Activated naive CD4-positive, alpha-beta T cell treated with anti-CD3 and anti-CD28 coated beads for 36 hours (primary cell): Measurements from ENCODE around the gene KIF4B. TPM values are rescaled to one million over a fixed set of nuclear protein-coding genes. Genes with fewer than 3 reads are reported as not detected.
A peak's percentile ranks its signal among the peaks of the same experiment; 100 is the strongest.
"Not testable (repeated sequence)": the region's sequence is repeated elsewhere in the genome, so short reads cannot be mapped to it uniquely, and the experiment has no call there.

ENCODE experiments used
- CTCF ChIA-PET: fragments of 350-600 bp; sonication (Branson Sonifier 250); formaldehyde crosslinking; loops from one replicate; lab custom pipeline; 2021; ENCODE audit warnings: antibody characterized with exemption; lab: Charles Lee
- DNase-seq: peaks from one replicate; pipeline ENCODE4 v3.0.0-alpha.2; 2020
- H3K27ac Mint-ChIP-seq: one replicate; pipeline ENCODE4 v1.8.0; 2021; ENCODE audit warnings: mild to moderate bottlenecking, mixed read lengths
- H3K27me3 Mint-ChIP-seq: one replicate; pipeline ENCODE4 v1.8.0; 2021; ENCODE audit warnings: low read depth, mixed read lengths
- H3K36me3 Mint-ChIP-seq: one replicate; pipeline ENCODE4 v1.8.0; 2021; ENCODE audit warnings: low read depth, mixed read lengths
- H3K4me1 Mint-ChIP-seq: one replicate; pipeline ENCODE4 v1.8.0; 2021; ENCODE audit warnings: low read depth, mixed read lengths
- H3K4me3 Mint-ChIP-seq: one replicate; pipeline ENCODE4 v1.8.0; 2021; ENCODE audit warnings: mild to moderate bottlenecking, moderate library complexity, mixed read lengths
- H3K9me3 Mint-ChIP-seq: one replicate; pipeline ENCODE4 v1.8.0; 2021; ENCODE audit warnings: mixed read lengths
- intact Hi-C: fragments of 100-400 bp; cut with micrococcal nuclease; formaldehyde crosslinking; loops from one replicate; pipeline ENCODE4 v1.15.1; 2023
- total RNA-seq, 2 experiments: library from RNA; stranded (reverse); gene quantifications; one replicate each; pipeline ENCODE4 v1.2.3, GENCODE V29; 2021

The KIF4B gene
- total RNA-seq, 2 experiments from 2014 or later: 0.05 to 0.10 TPM

DNA sequence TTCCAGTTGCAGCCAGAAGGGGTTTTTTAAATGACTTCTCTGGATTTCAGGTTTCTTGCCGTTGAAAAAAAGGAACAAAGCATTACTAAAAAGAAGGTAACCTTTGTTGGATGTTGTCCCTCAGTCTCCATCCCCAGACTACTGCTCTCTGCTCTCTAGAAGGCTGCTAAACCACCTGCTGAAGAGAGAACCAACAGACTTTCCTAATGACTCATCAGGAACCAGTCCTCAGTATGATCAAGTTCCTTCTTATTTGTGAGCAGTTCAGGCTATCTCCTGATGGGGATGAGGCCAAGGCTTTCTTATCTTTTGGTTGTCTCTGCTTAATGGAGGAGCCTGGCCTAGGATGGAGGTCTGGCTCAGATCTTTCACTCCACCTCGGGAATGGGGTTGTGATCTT is 4.1 kb downstream of the KIF4B start:
- Mint-ChIP-seq H3K36me3 (no peaks in the 10 kb centered on the region), H3K9me3 (no peaks in the 10 kb centered on the region), H3K27me3 (peaks cover 20% of the 10 kb centered on the region), H3K27ac (no peak overlapping the region), H3K4me3 (no peak overlapping the region), H3K4me1 (no peaks in the 10 kb centered on the region)
- intact Hi-C loops: no loop called here
- DNase-seq: no peak
- CTCF ChIA-PET: no interaction called here

DNA sequence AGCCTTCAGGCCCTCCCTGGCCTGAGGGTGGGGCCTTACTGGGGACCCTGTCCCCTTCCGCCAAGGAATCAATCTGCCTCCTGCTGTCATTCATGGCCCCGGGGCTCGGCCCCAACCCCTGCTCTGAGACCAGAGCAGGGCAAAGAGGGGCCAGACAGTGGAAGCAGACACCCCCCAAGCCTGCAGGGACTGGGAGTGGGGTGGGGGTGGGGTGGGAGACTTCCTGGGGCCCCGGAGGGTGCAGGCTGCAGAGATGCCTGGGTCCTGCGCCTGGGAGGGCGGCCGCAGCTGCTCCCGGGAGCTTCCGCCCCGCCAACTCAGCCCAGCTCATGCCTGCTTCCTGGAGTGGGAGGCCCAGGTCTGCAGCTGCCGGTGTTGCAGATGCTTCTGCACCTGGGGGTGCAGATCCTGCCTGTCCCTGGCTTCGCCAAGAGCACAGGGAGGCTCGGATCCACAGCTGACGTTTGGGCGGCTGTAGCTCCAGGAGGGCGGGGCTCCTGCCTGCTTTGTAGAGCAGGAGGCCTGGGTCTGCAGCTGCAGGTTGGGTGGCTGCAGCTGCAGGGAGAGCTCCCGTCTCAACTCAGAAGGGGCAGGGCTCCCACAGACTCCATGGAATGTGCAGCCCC is 6.2 kb downstream of the KIF4B start:
- H3K9me3 Mint-ChIP-seq: no peaks in the 10 kb centered on the region
- no peaks in the 10 kb centered on the region for H3K4me1 Mint-ChIP-seq
- intact Hi-C loops: no loop called here

DNA sequence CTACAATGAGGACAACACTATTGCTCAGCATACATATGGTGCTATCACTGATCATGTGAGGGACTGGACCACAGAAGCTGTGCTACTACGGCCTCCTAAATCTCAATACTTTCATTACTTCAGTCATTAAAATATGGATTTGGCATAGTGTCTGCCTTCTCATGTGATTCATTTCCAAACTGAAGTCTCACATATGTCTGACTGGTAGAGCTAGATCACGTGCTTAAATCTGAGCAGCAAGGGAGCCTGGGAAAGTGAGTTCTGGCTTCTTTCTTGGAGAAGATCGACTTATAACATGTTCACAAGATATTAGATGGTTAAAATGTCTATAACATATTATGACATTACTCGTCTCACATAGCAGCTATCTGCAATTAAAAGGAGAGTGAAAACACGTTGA is 8.3 kb downstream of the KIF4B start:
- intact Hi-C loops: no loop called here
- H3K27ac Mint-ChIP-seq: no peak overlapping the region
- DNase-seq: no peak
- H3K36me3 Mint-ChIP-seq: no peaks in the 10 kb centered on the region
- peaks cover 2% of the 10 kb centered on the region for H3K4me1 Mint-ChIP-seq
- CTCF ChIA-PET: no interaction called here
- no peaks in the 10 kb centered on the region for H3K9me3 Mint-ChIP-seq
- H3K4me3 Mint-ChIP-seq: no peak overlapping the region
- H3K27me3 Mint-ChIP-seq: peaks cover 18% of the 10 kb centered on the region

More for the DNA sequence above, 6.2 kb downstream of the KIF4B start:
- DNase-seq: no peak
- Mint-ChIP-seq H3K4me3 (no peak overlapping the region), H3K36me3 (no peaks in the 10 kb centered on the region), H3K27me3 (peaks cover 16% of the 10 kb centered on the region), H3K27ac (no peak overlapping the region)
- CTCF ChIA-PET: no interaction called here

DNA sequence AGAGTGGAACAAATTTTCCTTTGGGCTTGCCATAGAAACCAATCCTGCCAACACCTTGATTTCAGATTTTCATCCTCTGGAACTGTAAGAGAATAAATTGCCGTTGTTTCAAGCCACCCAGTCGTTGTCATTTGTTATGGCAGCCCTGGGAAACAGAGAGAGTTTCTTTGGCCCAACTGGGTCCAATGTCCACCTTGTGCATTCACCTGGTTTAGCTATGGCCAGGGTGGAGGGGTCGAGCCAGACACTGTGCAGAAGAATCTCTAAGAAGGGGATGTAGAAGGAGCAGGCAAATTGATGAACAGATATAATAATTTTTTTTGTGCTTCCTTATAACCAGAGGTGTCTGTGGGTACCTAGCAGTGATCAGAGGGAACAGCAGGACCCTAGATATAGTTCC is 9.8 kb downstream of the KIF4B start:
- Mint-ChIP-seq H3K9me3 (no peaks in the 10 kb centered on the region), H3K36me3 (no peaks in the 10 kb centered on the region), H3K4me1 (peaks cover 2% of the 10 kb centered on the region), H3K4me3 (no peak overlapping the region), H3K27me3 (peaks cover 8% of the 10 kb centered on the region), H3K27ac (no peak overlapping the region)
- intact Hi-C loops: no loop called here
- CTCF ChIA-PET: no interaction called here
- no peak for DNase-seq

DNA sequence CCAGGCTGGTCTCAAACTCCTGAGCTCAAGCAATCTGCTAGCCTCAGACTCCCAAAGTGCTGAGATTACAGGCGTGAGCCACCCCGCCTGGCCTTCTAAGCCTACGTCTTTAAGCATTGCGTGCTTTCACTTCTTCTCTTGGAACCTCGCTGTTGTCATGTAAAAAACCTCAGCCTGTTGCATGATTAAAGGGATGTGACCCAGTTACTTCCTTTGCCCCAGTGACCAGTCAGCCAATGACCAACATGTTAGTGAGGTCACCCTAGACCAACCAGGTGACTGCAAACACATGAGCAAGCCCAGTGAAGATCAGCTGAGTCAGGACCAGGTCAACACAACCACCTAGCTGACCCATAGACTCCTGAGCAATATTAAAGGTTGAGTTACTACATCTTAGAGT is 10.5 kb downstream of the KIF4B start:
- Mint-ChIP-seq H3K36me3 (no peaks in the 10 kb centered on the region), H3K4me1 (peaks cover 2% of the 10 kb centered on the region), H3K4me3 (no peak overlapping the region), H3K9me3 (peaks cover 5% of the 10 kb centered on the region), H3K27me3 (peaks cover 6% of the 10 kb centered on the region), H3K27ac (no peak overlapping the region)
- DNase-seq: no peak
- CTCF ChIA-PET: no interaction called here
- intact Hi-C loops: no loop called here

DNA sequence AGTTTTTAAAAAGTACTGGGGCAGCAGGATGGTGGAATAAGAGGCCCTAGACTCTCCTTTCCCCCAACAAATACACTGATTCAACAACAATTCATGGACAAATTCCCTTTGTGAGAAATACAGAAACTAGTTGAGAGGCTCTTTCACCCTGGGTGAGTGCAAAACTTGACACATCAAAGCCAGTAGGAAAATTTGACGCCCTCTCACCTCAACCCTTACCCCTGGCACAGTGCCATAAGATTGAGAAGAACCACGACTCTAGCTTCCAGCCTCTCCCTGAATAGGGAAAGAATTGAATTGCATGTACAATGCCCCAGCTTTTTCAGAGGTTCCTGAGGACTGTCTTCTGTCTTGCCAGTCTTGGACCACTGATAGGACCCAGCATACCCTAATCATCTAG is 12.3 kb downstream of the KIF4B start:
- DNase-seq: no peak
- H3K36me3 Mint-ChIP-seq: no peaks in the 10 kb centered on the region
- H3K4me3 Mint-ChIP-seq: no peak overlapping the region
- intact Hi-C loops: no loop called here
- H3K4me1 Mint-ChIP-seq: peaks cover 2% of the 10 kb centered on the region
- peaks cover 6% of the 10 kb centered on the region for H3K27me3 Mint-ChIP-seq
- H3K27ac Mint-ChIP-seq: no peak overlapping the region
- peaks cover 7% of the 10 kb centered on the region for H3K9me3 Mint-ChIP-seq
- CTCF ChIA-PET: no interaction called here

DNA sequence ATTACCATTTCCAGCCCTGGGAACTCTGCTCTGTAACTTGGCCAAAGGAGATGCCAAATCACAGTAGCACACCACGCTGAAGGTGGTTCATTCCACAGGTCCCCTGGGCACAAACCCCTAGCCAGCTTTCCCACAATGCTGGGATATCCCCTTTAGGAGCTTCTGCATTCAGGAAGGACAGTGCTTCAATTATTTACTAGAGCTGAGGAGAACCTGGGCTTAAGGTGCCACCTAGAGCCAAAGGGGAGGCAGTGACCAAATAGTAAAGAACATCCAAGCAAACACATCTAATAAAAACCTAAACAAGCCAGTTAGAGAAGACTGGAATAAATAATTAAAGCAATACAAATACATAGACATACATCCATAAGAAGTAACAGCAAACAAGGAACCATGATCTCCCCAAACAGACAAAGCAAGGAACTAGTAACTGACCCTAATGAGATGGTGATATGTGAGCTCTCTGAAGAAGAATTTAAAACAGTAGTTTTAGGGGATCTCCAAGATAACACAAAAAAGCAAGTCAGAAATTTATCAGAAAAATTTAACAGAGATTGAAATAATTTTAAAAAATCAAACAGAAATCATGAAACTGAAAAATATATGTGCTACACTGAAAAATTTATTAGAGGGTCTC is 14.6 kb downstream of the KIF4B start:
- H3K9me3 Mint-ChIP-seq: peaks cover 7% of the 10 kb centered on the region
- no peaks in the 10 kb centered on the region for H3K36me3 Mint-ChIP-seq
- H3K27me3 Mint-ChIP-seq: peaks cover 6% of the 10 kb centered on the region
- no peak overlapping the region for H3K27ac Mint-ChIP-seq
- peaks cover 2% of the 10 kb centered on the region for H3K4me1 Mint-ChIP-seq
- no peak overlapping the region for H3K4me3 Mint-ChIP-seq
- intact Hi-C loops: no loop called here
- peak; percentile 7 for DNase-seq
- CTCF ChIA-PET: interaction anchor here (0.7 to 1.6 kb wide), 2 partner anchors 21 to 82 kb away, joined by 3 read pairs; no protein-coding TSS in a partner anchor

DNA sequence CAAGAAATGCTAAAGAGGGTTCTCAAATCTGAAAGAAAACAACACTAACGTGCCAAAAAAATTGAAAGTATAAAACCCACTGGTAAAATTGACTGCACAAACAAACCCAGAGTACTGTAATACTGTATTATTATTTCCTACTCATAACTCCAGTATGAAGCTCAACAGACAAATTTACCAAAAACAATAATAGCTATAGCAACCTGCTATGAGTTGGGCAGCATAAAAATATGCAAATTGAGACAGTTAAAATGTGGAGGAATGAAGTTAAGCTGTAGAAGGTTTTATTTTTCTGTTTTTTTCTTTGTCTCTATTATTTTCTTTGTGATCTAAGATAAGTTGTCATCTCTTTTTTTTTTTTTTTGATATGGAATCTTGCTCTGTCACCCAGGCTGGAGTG is 15.7 kb downstream of the KIF4B start:
- DNase-seq: no peak
- Mint-ChIP-seq H3K4me1 (peaks cover 2% of the 10 kb centered on the region), H3K9me3 (peaks cover 7% of the 10 kb centered on the region), H3K36me3 (no peaks in the 10 kb centered on the region), H3K27ac (no peak overlapping the region), H3K27me3 (peaks cover 3% of the 10 kb centered on the region), H3K4me3 (no peak overlapping the region)
- intact Hi-C loops: no loop called here
- CTCF ChIA-PET: no interaction called here

DNA sequence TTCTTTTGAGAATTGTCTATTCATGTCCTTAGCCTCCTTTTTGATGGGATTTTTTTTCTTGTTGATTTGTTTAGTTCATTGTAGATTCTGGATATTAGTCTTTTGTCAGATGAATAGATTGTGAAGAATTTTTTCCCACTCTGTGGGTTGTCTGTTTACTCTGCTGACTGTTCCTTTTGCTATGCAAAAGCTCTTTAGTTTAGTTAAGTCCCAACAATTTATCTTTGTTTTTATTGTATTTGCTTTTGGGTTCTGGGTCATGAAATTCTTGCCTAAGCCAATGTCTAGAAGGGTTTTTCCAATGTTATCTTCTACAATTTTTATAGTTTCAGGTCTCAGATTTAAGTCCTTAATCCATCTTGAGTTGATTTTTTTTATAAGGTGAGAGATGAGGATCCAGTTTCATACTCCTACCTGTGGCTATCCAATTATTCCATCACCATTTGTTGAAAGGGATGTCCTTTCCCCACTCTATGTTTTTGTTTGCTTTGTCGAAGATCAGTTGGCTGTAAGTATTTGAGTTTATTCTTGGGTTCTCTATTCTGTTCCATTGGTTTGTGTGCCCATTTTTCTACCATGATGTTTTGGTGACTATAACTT is 20.7 kb downstream of the KIF4B start:
- H3K9me3 Mint-ChIP-seq, DNase-seq, H3K4me3 Mint-ChIP-seq, H3K4me1 Mint-ChIP-seq, CTCF ChIA-PET, intact Hi-C loops, H3K27ac Mint-ChIP-seq, H3K27me3 Mint-ChIP-seq, H3K36me3 Mint-ChIP-seq: not testable (repeated sequence)

DNA sequence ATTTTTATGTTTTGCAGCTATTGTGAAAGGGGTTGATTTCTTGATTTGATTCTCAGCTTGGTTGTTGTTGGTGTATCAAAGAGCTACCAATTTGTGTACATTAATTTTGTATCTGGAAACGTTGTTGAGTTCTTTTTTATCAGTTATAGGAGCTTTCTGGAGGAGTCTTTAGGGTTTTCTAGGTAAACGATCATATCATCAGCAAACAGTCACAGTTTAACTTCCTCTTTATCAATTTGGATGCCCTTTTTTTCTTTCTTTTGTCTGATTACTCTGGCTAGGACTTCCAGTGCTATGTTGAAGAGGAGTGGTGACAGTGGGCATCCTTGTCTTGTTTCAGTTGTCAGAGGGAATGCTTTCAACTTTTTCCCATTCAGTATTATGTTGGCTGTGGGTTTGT is 21.5 kb downstream of the KIF4B start:
- CTCF ChIA-PET, H3K9me3 Mint-ChIP-seq, H3K27ac Mint-ChIP-seq, H3K4me1 Mint-ChIP-seq, H3K36me3 Mint-ChIP-seq, intact Hi-C loops, DNase-seq, H3K4me3 Mint-ChIP-seq, H3K27me3 Mint-ChIP-seq: not testable (repeated sequence)

DNA sequence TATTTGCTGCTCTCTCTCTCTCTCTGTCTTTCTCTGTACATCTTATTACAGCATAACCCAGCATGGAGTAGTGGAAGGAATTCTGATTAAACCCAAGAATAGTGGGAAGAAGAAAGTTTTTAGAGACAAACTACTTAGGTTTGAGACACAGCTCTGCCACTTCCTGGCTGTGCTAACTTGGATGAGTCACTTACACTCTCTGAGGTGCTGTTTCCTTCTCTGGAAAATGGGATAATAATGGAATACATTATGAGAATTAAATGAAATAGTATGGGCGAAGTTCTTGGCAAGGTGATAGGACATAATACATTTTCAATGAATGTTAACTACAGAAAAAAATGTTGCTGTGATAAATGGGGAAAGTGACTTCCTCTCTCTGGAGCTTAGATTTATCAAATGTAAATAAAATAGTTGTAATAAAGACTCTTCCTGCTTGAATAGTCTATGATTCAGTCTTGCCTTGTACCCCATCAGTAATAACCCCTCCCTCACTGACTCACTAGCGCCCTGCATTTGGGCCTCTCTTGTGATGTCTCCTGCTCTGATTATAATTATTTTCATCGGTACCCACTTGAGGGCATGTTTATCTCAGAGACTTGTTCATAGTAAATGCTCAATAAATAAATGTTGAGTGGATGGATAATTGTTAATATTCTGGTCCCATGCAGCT is 27.6 kb downstream of the KIF4B start:
- Mint-ChIP-seq H3K36me3 (no peaks in the 10 kb centered on the region), H3K27me3 (peaks cover 17% of the 10 kb centered on the region), H3K4me3 (no peak overlapping the region), H3K4me1 (no peaks in the 10 kb centered on the region), H3K9me3 (no peaks in the 10 kb centered on the region), H3K27ac (no peak overlapping the region)
- CTCF ChIA-PET: no interaction called here
- intact Hi-C loops: no loop called here
- DNase-seq: no peak

DNA sequence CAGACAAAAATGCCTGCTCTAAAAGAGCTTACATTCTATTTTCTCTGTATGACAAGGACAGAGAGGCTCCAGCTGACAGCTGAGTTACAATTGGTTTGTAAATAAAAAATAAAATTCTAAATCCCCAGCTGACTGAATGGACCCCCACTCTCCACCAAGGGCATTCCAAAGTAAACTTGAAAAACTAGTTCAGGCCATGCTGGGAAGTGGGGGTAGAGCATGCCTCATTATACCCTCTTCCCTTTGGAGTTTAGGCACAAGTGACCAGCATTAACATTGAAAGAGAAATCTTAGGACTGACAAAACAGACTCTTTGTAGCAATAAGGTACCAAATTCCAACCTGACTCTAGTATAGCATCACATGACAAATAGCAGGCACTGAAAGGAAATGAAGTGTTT is 31.0 kb downstream of the KIF4B start:
- Mint-ChIP-seq H3K4me3 (no peak overlapping the region), H3K27ac (no peak overlapping the region), H3K4me1 (no peaks in the 10 kb centered on the region), H3K27me3 (peaks cover 10% of the 10 kb centered on the region), H3K9me3 (no peaks in the 10 kb centered on the region), H3K36me3 (no peaks in the 10 kb centered on the region)
- CTCF ChIA-PET: no interaction called here
- intact Hi-C loops: no loop called here
- no peak for DNase-seq
